NCI-H146 treated with DMSO at 0.1 percent for 48 hours (cell line): ENCODE measurements around the gene MAGEB1.

Experiments
- DNase-seq: peaks from one replicate; lab custom pipeline; 2025; ENCODE audit not compliant: unreplicated experiment; lab: John Stamatoyannopoulos, UW

MAGEB1 gene

GRCh38 chrX:30246769-30247489 is at the start of gene MAGEB1:
MAGEB1 (plus strand) TSS chrX:30247146; CDS start chrX:30250494, 3,348 bp downstream.
- peak; percentile 70 for DNase-seq

GRCh38 chrX:30212172-30212571 is 34.8 kb upstream of the MAGEB1 start:
- DNase-seq = no peak

GRCh38 chrX:30215357-30215843 is 31.5 kb upstream of the MAGEB1 start, which contains the start of gene MAGEB2:
MAGEB2 (plus strand) TSS chrX:30215563; CDS start chrX:30218581, 3,018 bp downstream.
- peak; percentile 21 for DNase-seq

- no peak for DNase-seq
Measured at GRCh38 chrX:30217465-30217864, 29.5 kb upstream of the MAGEB1 start.

GRCh38 chrX:30219372-30219771 is 27.6 kb upstream of the MAGEB1 start:
- no peak for DNase-seq

- no peak for DNase-seq
Measured at GRCh38 chrX:30220661-30221060, 26.3 kb upstream of the MAGEB1 start.

- no peak for DNase-seq
Measured at GRCh38 chrX:30224536-30224935, 22.4 kb upstream of the MAGEB1 start.

- no peak for DNase-seq
Measured at GRCh38 chrX:30228526-30228925, 18.4 kb upstream of the MAGEB1 start.

GRCh38 chrX:30230395-30230794 is 16.6 kb upstream of the MAGEB1 start, which contains the start of gene MAGEB3:
MAGEB3 (plus strand) TSS chrX:30230657; CDS start chrX:30235925, 5,268 bp downstream.
- DNase-seq = no peak

- DNase-seq = no peak
Measured at GRCh38 chrX:30241724-30242415, 5.1 kb upstream of the MAGEB1 start, which contains the start of gene MAGEB4. MAGEB4 (plus strand) TSS chrX:30242000; CDS start chrX:30242136, 136 bp downstream.

- no peak for DNase-seq
Measured at GRCh38 chrX:30248854-30249253, 1.9 kb downstream of the MAGEB1 start.

- DNase-seq = no peak
Measured at GRCh38 chrX:30253257-30253656, 6.3 kb downstream of the MAGEB1 start.

GRCh38 chrX:30259927-30260326 is 13.0 kb downstream of the MAGEB1 start:
- DNase-seq = no peak

GRCh38 chrX:30261012-30261411 is 14.1 kb downstream of the MAGEB1 start:
- no peak for DNase-seq

GRCh38 chrX:30262763-30263162 is 15.8 kb downstream of the MAGEB1 start:
- DNase-seq = no peak

- no peak for DNase-seq
Measured at GRCh38 chrX:30270639-30271038, 23.7 kb downstream of the MAGEB1 start.

- DNase-seq = no peak
Measured at GRCh38 chrX:30275498-30275897, 28.6 kb downstream of the MAGEB1 start.

- no peak for DNase-seq
Measured at GRCh38 chrX:30278365-30278764, 31.4 kb downstream of the MAGEB1 start.

GRCh38 chrX:30280428-30280827 is 33.5 kb downstream of the MAGEB1 start:
- no peak for DNase-seq

GRCh38 chrX:30282527-30282926 is 35.6 kb downstream of the MAGEB1 start:
- no peak for DNase-seq

- no peak for DNase-seq
Measured at GRCh38 chrX:30283456-30284200, 36.7 kb downstream of the MAGEB1 start.
